Measurements from ENCODE around the gene ABTB1. TPM values are rescaled to one million over a fixed set of nuclear protein-coding genes. Genes with fewer than 3 reads are reported as not detected.
A peak's percentile ranks its signal among the peaks of the same experiment; 100 is the strongest.

ABTB1 gene
- total and polyA plus RNA-seq, 2 donors (not counting 1 experiment from before 2014, with no cell fraction given) = 11.8 to 15.5 TPM

DNA sequence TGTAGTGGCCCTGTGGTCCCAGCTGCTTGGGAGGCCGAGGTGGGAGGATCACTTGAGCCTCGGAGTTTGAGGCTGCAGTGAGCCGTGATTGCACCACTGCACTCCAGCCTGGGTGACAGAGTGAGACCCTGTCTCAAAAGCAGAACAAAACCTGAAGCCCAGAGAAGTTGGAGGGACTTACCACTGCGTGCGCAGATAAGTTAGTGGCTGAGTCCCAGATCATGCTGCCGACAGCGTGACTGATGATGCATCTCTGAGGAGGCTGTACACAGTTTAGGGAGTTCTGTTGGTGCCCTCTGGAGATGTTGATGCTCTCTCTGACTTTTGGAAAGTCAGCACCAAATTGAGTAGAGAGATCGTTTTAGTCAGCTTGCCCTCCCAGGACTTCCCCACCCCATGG, 15.8 kb upstream of the ABTB1 start:
- Histone ChIP-seq H2AFZ (ENCODE audit: low read length) (no peak overlapping the region), H3K4me3 (replicated peaks in 1 of 4; ENCODE audit: control extremely low read depth in 1 of 4, insufficient read depth in 1 of 4, low read depth in 3 of 4, low read length in 4 of 4) (no peak overlapping the region), H3K9ac (ENCODE audit: insufficient read depth, low read length) (no peak overlapping the region), H3K79me2 (ENCODE audit: control insufficient read depth, insufficient read depth, low read length) (no peaks in the 10 kb centered on the region), H3K27me3 (ENCODE audit: control insufficient read depth, insufficient read depth, low read length) (no peaks in the 10 kb centered on the region), H3K36me3 (ENCODE audit: control insufficient read depth, insufficient read depth, low read length) (no peaks in the 10 kb centered on the region), H3K27ac (ENCODE audit: insufficient read depth, low read length) (no peak overlapping the region), H3K4me1 (ENCODE audit: control insufficient read depth, extremely low read depth, insufficient read depth, low read length) (peaks cover 4% of the 10 kb centered on the region), H4K20me1 (ENCODE audit: control insufficient read depth, extremely low read depth, insufficient read depth, low read length) (no peaks in the 10 kb centered on the region), H3K9me3 (ENCODE audit: control insufficient read depth, insufficient read depth, low read depth, low read length) (no peaks in the 10 kb centered on the region), H3K4me2 (ENCODE audit: extremely low read depth, insufficient read depth, low read length) (no peak overlapping the region)
- TF ChIP-seq EZH2 (IDR thresholded peaks at IDR 0.05; ENCODE audit: low read length, missing control alignments) = no peak
- TF ChIP-seq, protein P1, sequence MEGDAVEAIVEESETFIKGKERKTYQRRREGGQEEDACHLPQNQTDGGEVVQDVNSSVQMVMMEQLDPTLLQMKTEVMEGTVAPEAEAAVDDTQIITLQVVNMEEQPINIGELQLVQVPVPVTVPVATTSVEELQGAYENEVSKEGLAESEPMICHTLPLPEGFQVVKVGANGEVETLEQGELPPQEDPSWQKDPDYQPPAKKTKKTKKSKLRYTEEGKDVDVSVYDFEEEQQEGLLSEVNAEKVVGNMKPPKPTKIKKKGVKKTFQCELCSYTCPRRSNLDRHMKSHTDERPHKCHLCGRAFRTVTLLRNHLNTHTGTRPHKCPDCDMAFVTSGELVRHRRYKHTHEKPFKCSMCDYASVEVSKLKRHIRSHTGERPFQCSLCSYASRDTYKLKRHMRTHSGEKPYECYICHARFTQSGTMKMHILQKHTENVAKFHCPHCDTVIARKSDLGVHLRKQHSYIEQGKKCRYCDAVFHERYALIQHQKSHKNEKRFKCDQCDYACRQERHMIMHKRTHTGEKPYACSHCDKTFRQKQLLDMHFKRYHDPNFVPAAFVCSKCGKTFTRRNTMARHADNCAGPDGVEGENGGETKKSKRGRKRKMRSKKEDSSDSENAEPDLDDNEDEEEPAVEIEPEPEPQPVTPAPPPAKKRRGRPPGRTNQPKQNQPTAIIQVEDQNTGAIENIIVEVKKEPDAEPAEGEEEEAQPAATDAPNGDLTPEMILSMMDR (conservative IDR thresholded peaks at IDR 0.05 in 1 of 2, IDR thresholded peaks at IDR 0.05 in 1 of 2; ENCODE audit: low read depth in 1 of 2, low read length in 2 of 2) = no peak
- DNase-seq (ENCODE audit: low read depth in 2 of 2) = no peak

DNA sequence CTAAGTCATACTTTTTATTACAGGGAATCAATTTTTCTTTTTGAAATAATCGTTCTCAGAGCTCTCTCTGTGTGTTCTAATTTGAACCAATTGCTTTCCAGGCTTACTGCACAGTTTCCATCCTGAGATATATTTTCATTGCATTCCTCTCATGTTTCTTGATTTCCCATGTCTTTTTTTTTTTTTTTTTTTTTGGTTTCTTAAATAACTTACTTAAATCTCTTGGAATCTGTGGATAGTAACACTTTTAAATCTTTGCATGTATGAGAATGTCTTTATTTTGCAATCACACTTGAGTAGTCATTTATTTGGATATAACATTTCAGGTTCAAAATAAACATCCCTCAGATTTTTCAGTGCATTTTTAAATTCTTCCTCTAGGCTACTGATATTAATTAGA, 14.5 kb upstream of the ABTB1 start:
- peak in 1 of 2 donors; percentile 6 for DNase-seq (ENCODE audit: low read depth in 2 of 2)
- no peaks in the 10 kb centered on the region for H3K79me2 ChIP-seq (ENCODE audit: control insufficient read depth, insufficient read depth, low read length)
- H4K20me1 ChIP-seq (ENCODE audit: control insufficient read depth, extremely low read depth, insufficient read depth, low read length) = no peaks in the 10 kb centered on the region
- peaks cover 4% of the 10 kb centered on the region for H3K4me1 ChIP-seq (ENCODE audit: control insufficient read depth, extremely low read depth, insufficient read depth, low read length)
- H3K36me3 ChIP-seq (ENCODE audit: control insufficient read depth, insufficient read depth, low read length) = no peaks in the 10 kb centered on the region
- TF ChIP-seq, protein P1 (conservative IDR thresholded peaks at IDR 0.05 in 1 of 2, IDR thresholded peaks at IDR 0.05 in 1 of 2; ENCODE audit: low read depth in 1 of 2, low read length in 2 of 2) = no peak
- no peak overlapping the region for H3K9ac ChIP-seq (ENCODE audit: insufficient read depth, low read length)
- no peak overlapping the region for H3K4me2 ChIP-seq (ENCODE audit: extremely low read depth, insufficient read depth, low read length)
- H2AFZ ChIP-seq (ENCODE audit: low read length) = no peak overlapping the region
- no peaks in the 10 kb centered on the region for H3K9me3 ChIP-seq (ENCODE audit: control insufficient read depth, insufficient read depth, low read depth, low read length)
- no peaks in the 10 kb centered on the region for H3K27me3 ChIP-seq (ENCODE audit: control insufficient read depth, insufficient read depth, low read length)
- no peak overlapping the region for H3K27ac ChIP-seq (ENCODE audit: insufficient read depth, low read length)
- no peak overlapping the region for H3K4me3 ChIP-seq (replicated peaks in 1 of 4; ENCODE audit: control extremely low read depth in 1 of 4, insufficient read depth in 1 of 4, low read depth in 3 of 4, low read length in 4 of 4)

DNA sequence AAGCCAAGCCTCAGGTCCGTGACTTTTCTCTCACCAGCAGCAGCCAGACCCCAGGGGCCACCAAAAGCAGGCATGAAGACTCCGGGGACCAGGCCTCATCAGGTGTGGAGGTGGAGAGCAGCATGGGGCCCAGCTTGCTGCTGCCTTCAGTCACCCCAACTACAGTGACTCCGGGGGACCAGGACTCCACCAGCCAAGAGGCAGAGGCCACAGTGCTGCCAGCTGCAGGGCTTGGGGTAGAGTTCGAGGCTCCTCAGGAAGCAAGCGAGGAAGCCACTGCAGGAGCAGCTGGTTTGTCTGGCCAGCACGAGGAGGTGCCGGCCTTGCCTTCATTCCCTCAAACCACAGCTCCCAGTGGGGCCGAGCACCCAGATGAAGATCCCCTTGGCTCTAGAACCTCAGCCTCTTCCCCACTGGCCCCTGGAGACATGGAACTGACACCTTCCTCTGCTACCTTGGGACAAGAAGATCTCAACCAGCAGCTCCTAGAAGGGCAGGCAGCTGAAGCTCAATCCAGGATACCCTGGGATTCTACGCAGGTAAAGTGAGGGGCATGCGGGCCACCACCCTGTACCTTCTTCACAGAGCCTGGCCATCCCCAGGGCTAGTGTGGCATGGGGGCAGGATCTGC, 12.0 kb upstream of the ABTB1 start:
- Histone ChIP-seq H3K4me3 (replicated peaks in 1 of 4; ENCODE audit: control extremely low read depth in 1 of 4, insufficient read depth in 1 of 4, low read depth in 3 of 4, low read length in 4 of 4) (no peak overlapping the region), H3K4me2 (ENCODE audit: extremely low read depth, insufficient read depth, low read length) (no peak overlapping the region), H3K9me3 (ENCODE audit: control insufficient read depth, insufficient read depth, low read depth, low read length) (no peaks in the 10 kb centered on the region), H3K27ac (ENCODE audit: insufficient read depth, low read length) (no peak overlapping the region), H3K27me3 (ENCODE audit: control insufficient read depth, insufficient read depth, low read length) (no peaks in the 10 kb centered on the region), H3K4me1 (ENCODE audit: control insufficient read depth, extremely low read depth, insufficient read depth, low read length) (peaks cover 2% of the 10 kb centered on the region), H3K36me3 (ENCODE audit: control insufficient read depth, insufficient read depth, low read length) (no peaks in the 10 kb centered on the region), H4K20me1 (ENCODE audit: control insufficient read depth, extremely low read depth, insufficient read depth, low read length) (no peaks in the 10 kb centered on the region), H3K9ac (ENCODE audit: insufficient read depth, low read length) (no peak overlapping the region), H3K79me2 (ENCODE audit: control insufficient read depth, insufficient read depth, low read length) (no peaks in the 10 kb centered on the region), H2AFZ (ENCODE audit: low read length) (no peak overlapping the region)
- DNase-seq (ENCODE audit: low read depth in 2 of 2) = no peak
- TF ChIP-seq, protein P1 (conservative IDR thresholded peaks at IDR 0.05 in 1 of 2, IDR thresholded peaks at IDR 0.05 in 1 of 2; ENCODE audit: low read depth in 1 of 2, low read length in 2 of 2) = no peak
- no peak for TF ChIP-seq EZH2 (IDR thresholded peaks at IDR 0.05; ENCODE audit: low read length, missing control alignments)

Measured in fibroblast of lung (primary cell).